HG03196 (cell line): Measurements from ENCODE around the gene TBC1D10A.
A peak's percentile ranks its signal among the peaks of the same experiment; 100 is the strongest.

Experiments used
- ATAC-seq: cut with Tn5 transposase; IDR thresholded peaks from one replicate; pipeline ENCODE4 v1.9.1; 2021; ENCODE audit not compliant: unreplicated experiment

TBC1D10A gene

DNA sequence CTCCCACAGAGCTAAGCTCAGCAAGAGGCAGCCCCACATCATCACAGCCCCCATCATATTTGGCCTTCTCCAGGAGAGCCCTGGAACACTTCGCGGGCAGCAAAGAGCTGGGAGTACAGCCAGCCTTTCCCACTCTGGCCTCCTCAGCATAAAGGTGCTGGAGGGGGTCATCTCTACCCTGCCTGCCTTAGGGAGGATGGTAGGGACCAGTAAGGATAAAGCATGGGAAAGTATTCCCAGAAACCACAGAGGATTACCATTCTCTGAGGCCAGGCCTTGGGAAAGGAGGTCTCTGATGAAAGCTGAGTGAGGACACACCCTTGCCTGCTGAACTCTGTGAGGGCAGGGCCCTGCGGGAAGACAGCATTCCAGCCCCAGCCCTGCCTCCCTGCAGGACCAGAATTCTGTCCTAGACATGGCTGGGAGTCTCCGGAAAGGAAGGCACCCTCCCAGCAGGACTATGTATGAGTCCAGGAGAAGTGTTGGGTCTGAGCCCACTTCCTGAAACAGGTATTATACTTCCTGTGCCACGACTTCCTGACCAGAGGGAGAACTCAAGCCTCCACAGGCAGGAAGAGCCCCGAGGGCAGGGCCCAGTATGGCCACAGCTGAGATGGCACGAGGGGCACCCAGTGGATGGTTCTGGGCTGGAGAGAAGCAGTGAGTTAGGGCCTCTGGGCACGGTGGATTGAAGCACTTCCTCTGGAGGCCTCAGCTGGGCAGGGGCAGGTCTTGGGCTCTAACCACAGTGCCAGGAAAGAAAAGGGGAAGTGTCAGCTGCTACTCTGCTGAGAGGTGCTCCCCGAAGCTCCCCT is 24.5 kb downstream of the TBC1D10A start:
- no peak for ATAC-seq

DNA sequence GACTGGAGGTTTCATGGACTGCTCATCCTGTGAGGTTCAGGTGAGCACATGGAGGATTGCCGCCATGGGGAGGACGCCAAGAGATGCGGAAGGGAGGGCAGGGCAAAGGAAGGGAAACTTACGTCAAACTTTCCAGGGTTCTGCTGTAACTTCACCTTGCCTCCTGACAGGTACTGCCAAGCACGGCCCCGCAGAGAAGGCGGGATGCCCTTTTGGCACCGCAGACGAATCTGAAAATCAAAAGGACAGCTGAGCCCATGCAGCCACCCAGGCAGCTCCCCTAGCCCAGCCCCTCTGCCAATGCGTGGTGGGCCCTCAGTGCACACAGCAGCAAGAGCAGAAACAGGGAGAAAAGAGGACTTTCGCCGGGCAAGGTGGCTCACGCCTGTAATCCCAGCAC is 27.4 kb downstream of the TBC1D10A start:
- ATAC-seq, result no peak

DNA sequence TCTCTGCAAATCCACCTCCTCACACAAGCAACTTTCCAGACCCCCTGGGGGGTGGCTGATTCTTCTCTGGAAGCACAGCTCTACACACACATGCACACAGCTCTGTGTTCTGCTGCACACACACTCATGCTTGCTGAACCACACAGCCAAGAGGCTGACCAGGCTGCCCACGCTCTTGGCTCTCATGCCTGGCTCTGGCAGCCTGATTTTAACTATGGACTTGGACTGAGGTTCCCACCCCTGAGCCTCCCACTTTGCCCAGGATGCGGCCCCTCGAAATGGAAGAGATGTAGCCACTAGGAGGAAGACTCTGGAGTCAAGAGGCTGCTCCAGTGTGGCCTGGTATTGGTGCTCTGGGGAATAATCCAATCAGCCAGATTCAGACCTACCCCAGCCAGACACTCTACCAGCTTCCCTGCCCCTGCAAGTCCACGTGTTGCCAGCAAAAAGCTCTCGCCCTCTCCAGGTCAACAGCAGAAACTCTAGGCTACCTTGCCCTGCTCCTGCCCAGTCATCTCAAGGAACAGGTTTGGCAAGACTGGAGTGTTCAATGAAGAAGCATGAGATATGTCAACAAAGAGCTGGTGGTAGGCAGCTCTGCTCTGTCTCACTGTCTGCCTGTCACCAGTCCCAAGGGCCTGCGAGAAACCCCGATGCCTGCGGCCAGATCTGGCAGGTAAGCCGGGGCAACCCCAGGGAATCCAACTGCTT is 28.6 kb downstream of the TBC1D10A start:
- ATAC-seq, result no peak

DNA sequence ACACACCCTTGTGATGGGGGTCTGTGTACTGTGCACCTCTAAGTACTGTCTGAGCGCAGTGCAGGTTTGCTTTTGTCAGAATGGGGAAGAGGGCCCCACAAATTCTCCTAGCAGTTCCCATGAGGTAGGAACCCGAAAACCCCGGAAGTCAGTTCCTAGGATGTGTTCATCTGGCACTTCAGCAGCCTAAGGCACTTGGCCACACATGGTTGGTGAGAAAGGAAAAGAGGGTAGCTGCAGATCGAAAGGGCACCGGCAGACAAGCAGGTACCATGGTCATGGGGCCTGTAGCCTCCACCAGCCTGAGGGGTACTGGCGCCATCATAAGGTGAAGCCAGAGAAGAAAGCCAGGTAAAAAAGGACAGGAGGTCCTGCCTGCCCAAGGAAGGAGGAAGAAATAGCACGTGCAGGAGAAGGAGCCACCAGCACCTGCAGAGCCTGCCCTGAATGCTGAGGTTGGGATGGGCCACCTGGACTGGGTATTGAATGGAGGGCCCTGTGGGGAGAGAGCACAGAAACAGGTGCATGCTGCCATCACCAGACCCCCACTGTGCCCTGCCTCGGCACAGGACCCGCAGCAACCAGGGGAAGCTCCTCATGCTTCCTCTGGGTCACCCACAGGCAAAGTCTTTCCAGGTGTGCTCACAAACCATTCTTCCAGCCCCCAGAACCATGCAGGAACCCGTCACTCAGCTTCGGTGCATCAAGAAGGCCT is 29.3 kb downstream of the TBC1D10A start:
- no peak for ATAC-seq

DNA sequence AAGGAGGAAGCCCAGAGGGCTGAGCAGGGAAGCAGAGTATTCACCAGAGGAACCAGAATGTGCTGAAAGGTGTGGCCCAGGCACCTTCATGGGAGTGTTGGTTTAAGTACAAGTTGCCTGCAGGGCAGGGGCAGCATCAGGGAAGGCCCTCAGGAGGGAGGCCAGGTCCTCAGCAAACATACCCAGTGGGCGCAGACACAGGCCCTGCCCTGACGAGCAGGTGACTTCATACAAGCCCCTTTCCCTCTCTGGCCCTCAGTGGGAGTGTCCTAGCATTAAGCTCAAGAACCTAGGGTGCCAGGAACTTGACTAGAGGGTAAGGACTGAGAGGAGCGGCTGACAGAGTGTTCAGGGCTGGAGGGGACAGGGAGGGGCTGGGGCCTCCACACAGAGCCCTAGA is 29.9 kb downstream of the TBC1D10A start:
- no peak for ATAC-seq

DNA sequence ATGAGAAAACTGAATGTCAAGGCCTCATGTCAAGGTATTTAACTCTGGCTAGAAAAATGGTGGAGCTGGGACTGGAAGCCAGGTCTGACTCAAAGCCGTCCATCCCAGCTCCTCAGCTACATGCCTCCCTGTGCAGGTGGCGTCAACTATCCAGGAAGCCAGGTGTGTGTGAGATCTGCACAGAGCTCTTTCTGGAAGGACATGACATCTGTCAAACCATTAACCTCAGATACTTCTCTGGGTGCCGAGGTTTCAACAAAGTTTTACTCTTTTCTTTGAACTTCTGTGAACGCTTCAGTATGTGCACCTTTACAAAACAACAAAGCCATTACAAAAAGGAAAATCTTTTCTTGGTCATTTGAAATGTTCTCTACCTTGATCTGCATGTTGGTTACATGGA is 30.4 kb downstream of the TBC1D10A start:
- no peak for ATAC-seq

DNA sequence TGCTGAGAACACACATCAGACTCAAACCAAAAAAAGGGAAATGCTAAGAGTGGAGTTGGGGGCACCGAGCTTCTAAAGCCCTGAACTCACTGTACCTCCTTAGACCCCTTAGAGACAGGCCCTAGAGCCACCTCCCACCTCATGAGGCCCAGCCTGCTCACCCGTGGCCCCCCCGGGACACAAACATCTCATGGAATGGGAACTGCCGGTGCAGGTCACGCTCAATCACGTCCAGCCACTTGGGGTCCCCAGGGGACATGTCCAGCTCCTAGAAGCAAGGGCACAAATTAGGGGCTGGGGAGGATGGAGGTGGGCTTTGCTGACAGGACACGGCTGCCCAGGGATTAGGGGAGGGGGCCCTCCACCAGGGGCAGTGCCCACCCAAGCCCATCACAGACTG is 31.2 kb downstream of the TBC1D10A start:
- no peak for ATAC-seq

DNA sequence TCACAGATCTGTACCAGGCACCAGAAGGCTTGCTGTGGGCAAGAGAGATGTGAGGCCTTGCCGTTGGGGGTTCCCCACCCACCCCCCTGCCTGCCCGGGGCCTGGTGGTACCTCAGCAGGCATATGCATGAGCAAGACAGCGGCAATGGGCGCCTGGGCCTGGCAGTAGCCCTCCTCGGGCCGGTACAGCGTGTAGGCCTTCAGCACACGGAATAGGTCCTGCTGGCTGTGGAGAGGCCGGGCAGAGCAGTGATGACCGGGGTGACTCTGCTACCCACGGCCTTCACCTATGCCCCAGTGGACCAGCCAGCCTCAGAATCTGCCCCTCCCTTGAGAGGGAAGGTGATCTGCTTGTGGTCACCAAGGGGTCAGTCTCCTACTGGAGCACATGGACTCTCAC is 31.9 kb downstream of the TBC1D10A start:
- ATAC-seq, result no peak

DNA sequence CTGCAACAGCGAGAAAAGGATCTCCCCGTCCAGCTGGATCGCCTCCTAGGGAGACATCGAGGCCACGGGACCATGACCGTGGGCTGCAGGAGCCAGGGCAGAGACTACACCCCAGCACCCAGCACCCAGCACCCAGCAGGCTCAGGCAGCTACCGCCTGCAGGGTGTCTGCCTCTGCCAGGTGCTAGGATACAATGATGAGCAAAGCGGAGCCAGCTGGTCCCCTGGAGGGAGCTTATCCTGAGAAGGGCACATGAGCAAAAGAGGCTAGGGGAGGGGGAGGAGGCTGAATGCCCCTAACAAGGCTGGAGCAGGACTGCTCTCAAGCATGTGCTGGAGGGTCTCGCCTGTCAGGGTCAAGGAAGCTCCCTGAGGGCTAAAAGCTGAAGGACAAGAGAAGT is 32.7 kb downstream of the TBC1D10A start:
- ATAC-seq, result no peak

DNA sequence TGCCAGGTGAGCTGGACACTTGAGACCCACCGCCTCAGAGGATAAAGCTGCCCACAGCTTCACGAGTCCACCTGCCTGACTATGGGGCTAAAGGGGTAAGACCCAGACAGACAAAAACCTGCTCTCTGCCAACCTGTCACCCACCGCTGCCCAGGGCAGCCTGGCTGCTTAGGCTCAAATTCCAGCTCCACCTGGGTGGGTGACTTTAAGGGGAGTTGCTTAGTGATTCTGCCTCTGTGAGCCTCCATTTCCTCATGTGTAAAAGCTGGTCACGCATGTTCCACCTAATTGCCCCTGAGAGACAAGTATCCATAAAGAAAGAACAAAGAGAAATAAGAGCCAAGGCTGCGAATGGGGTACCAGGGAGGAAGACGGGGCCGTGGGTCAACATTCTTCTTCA is 33.7 kb downstream of the TBC1D10A start:
- ATAC-seq, result no peak

DNA sequence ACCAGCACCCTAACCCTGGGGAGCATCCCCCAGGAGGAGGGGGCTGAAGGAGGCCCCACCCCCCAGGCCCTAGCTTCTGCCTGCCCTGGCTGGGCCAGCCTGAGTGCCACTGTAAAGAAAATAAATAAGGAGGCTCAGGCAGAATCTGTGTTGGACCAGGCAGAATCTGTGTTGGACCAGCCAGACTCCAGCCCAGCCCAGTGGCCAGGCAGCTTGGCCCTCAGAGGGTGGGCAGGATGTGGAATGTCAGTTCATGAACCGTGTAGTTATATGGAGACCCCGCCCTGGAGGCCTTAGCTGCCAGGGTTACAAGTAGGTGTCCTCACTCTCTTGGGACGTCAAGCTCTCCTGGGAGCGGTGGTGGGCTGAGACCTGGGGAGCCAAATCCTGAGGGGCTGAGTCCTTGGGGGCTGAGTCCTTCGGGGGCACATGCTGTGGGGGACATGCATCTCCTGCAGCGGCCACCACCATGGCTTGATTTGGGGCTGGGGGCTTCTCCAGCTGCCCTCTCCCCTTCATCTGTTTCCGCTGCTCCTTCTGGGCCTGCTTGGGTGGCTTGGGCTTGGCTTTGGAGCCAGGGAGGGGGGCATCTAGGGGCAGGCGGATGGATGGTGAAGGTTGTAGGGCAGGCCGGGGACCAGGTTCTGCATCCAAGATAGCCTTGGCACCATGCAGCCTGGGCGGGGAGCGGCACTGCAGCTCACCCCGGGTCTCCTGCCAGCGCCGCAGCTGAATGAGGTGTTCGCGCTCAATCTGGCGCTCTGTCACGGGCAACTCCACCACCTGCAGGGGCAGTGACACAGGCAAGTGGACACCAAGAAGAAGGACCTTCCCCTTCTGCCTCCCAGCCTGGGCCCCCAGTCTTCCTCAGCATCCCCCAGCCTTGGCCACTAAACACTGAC is 34.4 kb downstream of the TBC1D10A start:
- no peak for ATAC-seq

DNA sequence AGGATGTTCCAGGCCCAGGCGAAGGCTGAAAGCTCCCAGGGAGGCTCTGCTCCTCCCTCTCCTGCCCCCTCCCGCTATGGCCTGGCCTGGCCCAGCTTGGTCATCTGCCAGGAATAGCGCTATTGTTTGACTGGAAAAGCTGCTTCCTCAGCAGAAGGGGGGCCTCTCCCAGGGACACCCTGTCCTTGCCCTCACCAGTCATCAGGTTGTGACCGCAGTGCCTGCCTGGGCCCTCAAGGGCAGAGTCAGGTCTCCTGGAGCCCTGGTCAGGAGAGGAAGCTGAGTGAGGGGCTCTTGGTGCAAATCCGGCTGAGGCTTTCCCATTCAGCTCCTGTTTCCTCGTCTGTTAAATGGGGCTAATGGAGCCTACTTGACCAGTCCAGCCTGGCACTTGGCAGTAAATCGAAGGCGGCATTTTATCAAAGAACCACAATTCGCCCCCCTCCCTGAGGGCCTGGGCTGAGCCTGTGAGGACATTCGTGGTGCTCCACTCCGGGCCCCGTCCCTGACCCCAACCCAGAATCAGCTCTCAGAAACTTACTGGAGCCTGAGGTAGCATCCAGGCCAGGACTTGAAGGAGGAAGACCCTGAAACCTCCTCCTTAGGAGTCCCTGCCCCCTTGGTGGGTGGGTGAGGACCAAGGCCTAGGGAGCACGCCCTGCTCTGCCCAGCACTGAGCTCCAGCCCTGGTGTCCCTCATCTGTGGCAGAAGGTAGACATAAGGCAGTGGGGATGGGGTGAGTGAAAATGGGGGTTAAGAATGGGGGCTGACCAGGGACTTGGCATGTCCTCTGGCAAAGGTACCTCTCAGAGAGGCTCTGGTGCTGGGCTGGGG is 35.5 kb downstream of the TBC1D10A start:
- no peak for ATAC-seq

DNA sequence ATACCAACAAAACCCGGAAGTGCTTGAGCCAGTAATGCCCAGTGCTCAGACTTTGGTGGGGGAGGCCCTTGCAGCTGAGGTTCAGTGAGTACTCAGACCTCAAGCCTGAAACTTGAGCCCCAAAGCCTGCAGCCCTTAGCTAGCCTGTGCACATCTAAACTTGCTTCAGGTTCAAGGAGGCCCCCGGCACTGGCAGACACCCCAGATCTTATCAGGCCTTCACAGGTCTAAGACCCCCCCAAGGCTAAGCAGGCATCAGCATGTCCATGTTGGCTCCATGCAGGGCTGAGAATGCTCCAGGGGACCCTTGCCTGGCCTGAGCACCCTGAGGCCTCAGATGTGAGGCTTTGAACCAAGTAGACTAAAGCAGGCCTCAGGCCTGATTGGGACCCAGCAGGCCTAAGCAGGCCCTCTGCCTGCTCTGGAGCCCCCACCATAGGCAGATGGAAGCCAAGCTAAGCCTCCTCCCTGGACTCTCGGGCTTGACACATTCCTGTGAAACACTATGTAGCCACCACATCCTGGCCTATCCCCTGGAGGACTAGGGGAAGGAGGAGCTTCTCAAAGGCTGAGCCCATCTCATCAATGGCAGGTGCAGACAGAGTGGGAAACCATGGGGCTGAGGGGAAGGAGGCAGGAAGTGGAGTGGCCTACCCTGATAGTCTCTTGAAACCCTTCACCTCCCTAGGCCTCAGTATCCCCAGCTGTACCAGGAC is 36.2 kb downstream of the TBC1D10A start:
- ATAC-seq, result no peak

DNA sequence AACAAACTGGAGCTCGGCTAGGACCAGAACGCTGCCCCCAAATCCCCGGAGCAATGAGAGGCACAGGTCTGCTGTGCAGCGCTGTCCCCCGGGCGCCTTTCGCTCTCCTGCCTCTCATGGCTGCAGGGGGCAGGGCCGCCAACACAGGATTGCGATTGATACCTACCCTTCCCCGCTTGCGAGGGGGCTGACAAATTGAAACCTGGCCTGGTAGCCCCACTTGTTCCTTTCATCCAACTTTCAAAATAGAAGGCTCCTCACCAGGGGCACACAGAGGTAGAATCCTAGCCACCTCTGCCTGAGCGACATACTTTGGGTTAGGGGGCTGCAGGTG is 36.8 kb downstream of the TBC1D10A start:
- no peak for ATAC-seq

DNA sequence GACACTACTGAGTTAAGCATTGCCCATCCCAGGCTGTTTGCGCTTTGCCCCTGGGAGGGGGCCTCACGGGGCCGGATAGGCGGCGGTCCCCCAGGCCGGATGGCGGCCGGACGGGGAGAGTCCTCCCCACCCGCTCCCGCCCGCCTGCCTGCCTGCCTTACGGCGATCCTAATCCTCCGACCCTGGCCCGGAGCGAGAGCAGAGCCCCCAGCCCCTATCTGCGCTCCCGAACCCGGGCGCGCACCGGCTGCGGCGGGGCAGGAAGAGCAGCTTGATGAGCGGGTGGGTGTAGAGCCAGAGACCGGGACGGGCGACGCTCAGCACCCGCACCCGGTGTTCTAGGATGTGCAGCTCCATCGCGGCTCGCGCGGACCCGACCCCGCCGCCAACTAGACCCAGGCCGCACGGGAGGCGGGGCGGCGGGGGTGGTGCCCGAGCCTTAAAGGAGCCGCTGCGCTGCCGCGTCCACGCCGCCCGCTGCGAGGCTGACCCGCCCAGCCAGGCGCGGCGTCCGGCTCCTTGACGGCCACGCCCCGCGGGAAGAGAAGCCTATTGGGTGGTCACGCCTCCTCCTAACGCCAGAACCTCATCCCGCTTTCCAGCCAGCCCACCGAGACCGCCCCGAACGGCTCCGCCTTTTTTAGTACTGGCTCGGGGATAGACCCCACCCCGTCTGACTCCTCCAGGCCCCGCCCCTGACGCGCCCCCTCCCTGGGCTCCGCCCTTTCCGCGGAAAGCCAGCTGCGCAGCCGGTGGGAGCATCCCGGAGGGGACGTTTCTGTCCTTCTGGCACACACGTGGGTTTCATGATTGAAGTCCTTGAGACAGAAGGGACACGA is 37.4 kb downstream of the TBC1D10A start, which contains the start of gene CASTOR1:
Gene CASTOR1 (minus strand): TSS at position 365 of the 839 bp plus-strand sequence. CDS start 8 bp downstream, at position 357.
- peak; percentile 47 for ATAC-seq

DNA sequence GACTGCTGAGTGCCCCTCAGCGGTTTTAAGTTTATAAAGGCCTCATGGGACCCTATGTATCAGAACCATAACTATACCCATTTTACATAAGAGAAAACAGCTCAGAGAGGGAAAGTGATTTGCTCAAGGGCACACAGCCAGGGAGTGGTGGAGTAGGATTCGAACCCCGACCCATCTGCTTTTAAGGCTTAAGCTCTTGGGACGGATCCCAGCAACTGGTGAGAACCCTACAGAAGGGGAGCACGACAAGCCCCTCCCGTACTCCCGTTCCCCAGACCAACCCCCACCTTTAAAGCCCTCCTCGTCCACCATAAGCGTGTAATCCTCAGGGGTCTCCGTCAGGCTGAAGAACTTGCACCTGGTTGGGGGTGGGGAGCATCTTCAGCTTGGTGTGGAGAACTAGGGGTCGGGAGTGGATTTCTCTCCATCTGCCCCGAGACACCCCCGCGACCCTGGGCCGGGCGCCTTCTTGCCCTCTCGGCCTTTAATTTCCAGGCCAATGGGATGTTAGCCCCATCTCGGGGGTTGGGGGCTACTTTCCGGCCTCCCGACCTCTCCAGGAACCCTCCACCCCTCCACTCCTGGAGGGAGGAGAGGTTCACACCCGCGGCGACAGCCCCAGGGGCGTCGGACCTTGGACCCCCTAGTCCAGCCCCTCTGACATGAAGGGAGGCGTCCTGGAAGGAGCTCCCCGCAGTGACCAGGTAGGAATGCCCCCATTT is 38.2 kb downstream of the TBC1D10A start:
- ATAC-seq, result no peak

DNA sequence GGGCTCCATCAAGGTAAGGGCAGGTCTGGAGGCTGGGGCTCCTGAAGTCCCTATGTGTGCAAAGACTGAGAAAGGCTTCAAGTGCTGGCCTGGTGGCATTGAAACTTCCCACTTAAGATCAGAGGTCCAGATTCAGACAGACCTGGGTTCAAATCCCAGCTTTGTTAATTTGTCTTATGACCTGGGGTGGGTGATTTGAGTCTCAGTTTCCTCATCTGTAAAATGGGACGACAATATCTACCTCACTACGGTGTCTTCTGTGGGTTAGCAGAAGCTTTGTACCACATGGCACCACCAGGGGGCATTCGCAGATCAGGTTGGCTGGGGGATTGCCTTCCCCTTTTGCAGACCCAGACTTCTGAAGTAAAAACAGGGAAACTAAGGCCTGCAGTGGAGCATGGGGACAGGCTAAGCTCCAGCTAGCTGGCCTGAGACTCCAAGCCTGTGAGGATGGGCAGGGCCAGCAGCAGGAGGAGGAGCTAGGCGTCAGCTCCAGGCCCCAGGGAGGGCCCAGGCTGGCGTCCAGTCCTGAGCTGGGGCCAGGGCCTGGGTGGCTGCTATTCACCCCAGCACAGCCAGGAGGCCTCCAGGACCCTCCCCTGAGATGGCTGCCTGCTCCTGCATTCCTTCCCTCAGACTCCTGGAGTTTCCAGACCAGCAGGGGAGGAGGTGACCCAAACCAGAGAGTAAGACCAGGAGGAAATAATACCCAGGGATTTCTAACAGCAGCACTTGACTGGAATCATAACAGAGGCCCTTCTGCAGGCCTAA is 38.9 kb downstream of the TBC1D10A start:
- ATAC-seq, result no peak
